ENCODE results near the gene SLC29A3. TPM values are rescaled to one million over a fixed set of nuclear protein-coding genes. Genes with fewer than 3 reads are reported as not detected.

Gene SLC29A3
- total RNA-seq, 4 donors from 2014 or later: 1.0 to 13.8 (median 5.5) TPM

DNA sequence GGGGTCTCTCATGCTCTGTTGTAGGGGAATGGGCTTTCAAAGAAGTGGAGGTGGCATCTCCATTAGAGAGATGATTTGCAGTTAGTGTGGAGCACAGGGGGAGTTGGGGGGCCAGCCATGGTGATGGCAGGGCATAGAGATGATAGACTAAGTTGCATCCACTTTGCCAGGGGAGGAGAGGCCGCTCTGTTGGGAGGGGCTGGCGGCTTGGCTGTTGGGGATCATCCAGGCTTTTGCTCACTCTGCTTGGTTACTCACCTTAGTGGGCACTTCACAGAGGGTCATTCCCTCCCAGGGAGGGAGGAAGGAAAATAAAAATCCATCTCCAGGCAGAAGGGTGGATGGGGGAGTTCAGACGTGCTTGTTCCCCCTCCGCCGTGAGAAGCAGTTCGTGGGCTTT lies 46.3 kb downstream of the SLC29A3 start:
- Histone ChIP-seq H3K9me3 (no peaks in the 10 kb centered on the region), H3K27ac (no peak overlapping the region), H3K36me3 (no peaks in the 10 kb centered on the region), H3K27me3 (no peaks in the 10 kb centered on the region), H3K4me1 (peaks cover 0 to 2% of the 10 kb centered on the region in 2 donors), H3K4me3 (no peak overlapping the region)
- no peak for DNase-seq
- TF ChIP-seq POLR2A (IDR thresholded peaks at IDR 0.05) (no peak), CTCF (IDR thresholded peaks at IDR 0.05) (no peak)
- intact Hi-C loops (cut with DNase I; ENCODE audit: low total_unique reads): no loop called here

DNA sequence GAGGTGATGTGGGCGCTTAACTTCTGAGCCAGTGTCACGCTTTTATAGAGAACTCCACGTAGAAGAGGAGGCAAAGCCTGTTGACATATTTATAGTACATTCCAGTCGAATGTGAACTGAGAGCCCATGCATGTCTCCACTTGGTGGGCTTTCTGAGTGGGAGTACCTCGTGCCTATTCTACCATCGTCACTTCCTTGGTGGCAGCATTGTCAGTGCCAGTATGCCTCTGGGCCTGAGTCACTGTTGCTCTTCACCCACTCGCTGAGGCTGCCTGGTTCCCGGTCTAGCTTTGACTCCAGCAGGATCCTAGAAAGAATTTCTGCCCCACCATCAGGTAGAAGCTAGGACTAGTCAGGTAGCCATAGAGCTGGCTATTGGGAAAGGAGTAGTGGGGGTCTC lies 47.6 kb downstream of the SLC29A3 start:
- TF ChIP-seq POLR2A (IDR thresholded peaks at IDR 0.05) (no peak), CTCF (IDR thresholded peaks at IDR 0.05) (no peak)
- no peaks in the 10 kb centered on the region for H3K27me3 ChIP-seq
- H3K9me3 ChIP-seq: no peaks in the 10 kb centered on the region
- H3K36me3 ChIP-seq: no peaks in the 10 kb centered on the region
- H3K27ac ChIP-seq: no peak overlapping the region
- DNase-seq: no peak
- no peak overlapping the region for H3K4me3 ChIP-seq
- intact Hi-C loops (cut with DNase I; ENCODE audit: low total_unique reads): no loop called here
- H3K4me1 ChIP-seq: no peaks in the 10 kb centered on the region

- TF ChIP-seq CTCF (IDR thresholded peaks at IDR 0.05) (no peak), POLR2A (IDR thresholded peaks at IDR 0.05) (no peak)
- no peaks in the 10 kb centered on the region for H3K27me3 ChIP-seq
- intact Hi-C loops (cut with DNase I; ENCODE audit: low total_unique reads): no loop called here
- no peaks in the 10 kb centered on the region for H3K9me3 ChIP-seq
- no peaks in the 10 kb centered on the region for H3K4me1 ChIP-seq
- no peak overlapping the region for H3K4me3 ChIP-seq
- H3K36me3 ChIP-seq: no peaks in the 10 kb centered on the region
- DNase-seq: no peak
- H3K27ac ChIP-seq: no peak overlapping the region
Observed at GRCh38 chr10:71367271-71367670, 48.2 kb downstream of the SLC29A3 start.

- TF ChIP-seq CTCF (IDR thresholded peaks at IDR 0.05): no peak
- no peaks in the 10 kb centered on the region for H3K27me3 ChIP-seq
- H3K27ac ChIP-seq: no peak overlapping the region
- no peaks in the 10 kb centered on the region for H3K4me1 ChIP-seq
- intact Hi-C loops (cut with DNase I; ENCODE audit: low total_unique reads): no loop called here
- H3K36me3 ChIP-seq: no peaks in the 10 kb centered on the region
- no peaks in the 10 kb centered on the region for H3K9me3 ChIP-seq
- H3K4me3 ChIP-seq: no peak overlapping the region
- DNase-seq: no peak
Observed at GRCh38 chr10:71368176-71368575, 49.1 kb downstream of the SLC29A3 start.

- no peaks in the 10 kb centered on the region for H3K36me3 ChIP-seq
- intact Hi-C loops (cut with DNase I; ENCODE audit: low total_unique reads): no loop called here
- TF ChIP-seq POLR2A (IDR thresholded peaks at IDR 0.05) (no peak), CTCF (IDR thresholded peaks at IDR 0.05) (no peak)
- H3K4me3 ChIP-seq: no peak overlapping the region
- no peaks in the 10 kb centered on the region for H3K4me1 ChIP-seq
- no peaks in the 10 kb centered on the region for H3K27me3 ChIP-seq
- H3K9me3 ChIP-seq: no peaks in the 10 kb centered on the region
- H3K27ac ChIP-seq: no peak overlapping the region
- no peak for DNase-seq
Observed at GRCh38 chr10:71368643-71369042, 49.6 kb downstream of the SLC29A3 start.

Measured in uterus (tissue), 4 donors.